ENCODE data around the gene VPS35L. TPM values are rescaled to one million over a fixed set of nuclear protein-coding genes. Genes with fewer than 3 reads are reported as not detected.

VPS35L gene
- polyA plus RNA-seq, 1 donor: 53.2 TPM

DNA sequence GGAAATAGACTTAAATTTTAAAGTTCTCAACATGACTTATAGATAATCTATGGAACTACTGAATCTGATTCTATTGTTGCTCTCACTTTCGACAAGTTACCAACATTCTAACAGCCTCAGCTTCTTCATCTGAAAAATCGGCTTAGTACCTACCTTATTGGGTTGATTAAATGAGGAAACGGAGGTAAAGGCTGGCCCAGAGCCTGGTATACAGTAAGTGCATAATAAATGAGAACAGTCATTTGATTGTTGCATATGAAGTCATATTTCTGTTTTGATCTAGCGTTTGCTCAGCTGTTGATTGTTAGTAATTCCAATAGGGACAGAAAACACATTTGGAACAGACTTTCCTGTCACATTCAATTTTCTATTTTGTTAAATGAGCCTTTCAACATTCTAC, 4.6 kb downstream of the VPS35L start:
- no peaks in the 10 kb centered on the region for H3K27me3 ChIP-seq (ENCODE audit: control insufficient read depth, insufficient read depth, low read length)
- no peak for DNase-seq
- H3K36me3 ChIP-seq (ENCODE audit: control insufficient read depth, insufficient read depth, low read length): peaks cover 7% of the 10 kb centered on the region
- H3K4me3 ChIP-seq (ENCODE audit: low read length): no peak overlapping the region
- H3K4me1 ChIP-seq (ENCODE audit: control insufficient read depth, insufficient read depth, low read length): peaks cover 4% of the 10 kb centered on the region
- H3K9me3 ChIP-seq (ENCODE audit: control insufficient read depth, low read depth, low read length): no peaks in the 10 kb centered on the region
- 100% methylated on average over 1 of the region's 4 CpGs for WGBS (ENCODE audit: insufficient coverage, low lambda C conversion rate)
- H3K27ac ChIP-seq (ENCODE audit: low read length): no peak overlapping the region

DNA sequence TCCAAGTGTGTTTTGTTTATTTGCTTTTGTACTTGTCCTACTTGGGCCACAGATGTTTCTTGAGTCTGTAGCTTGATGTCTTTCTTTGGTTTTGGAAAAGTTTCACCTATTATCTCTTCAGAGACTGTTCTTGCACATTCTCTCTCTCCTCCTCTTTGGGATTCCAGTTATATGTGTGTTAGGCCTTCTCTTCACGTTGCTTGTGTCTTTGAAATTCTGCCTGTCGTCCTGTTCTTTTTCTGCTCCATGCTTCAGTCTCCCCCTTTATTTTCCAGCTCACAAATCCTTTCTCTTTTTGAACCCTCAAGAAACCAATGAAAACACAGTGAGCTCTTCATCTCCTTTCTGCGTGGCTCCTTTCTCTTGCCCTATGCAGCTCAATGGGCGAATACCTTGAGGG, 7.9 kb downstream of the VPS35L start:
- Histone ChIP-seq H3K36me3 (ENCODE audit: control insufficient read depth, insufficient read depth, low read length) (peaks cover 33% of the 10 kb centered on the region), H3K27ac (ENCODE audit: low read length) (no peak overlapping the region), H3K9me3 (ENCODE audit: control insufficient read depth, low read depth, low read length) (no peaks in the 10 kb centered on the region), H3K4me3 (ENCODE audit: low read length) (no peak overlapping the region), H3K27me3 (ENCODE audit: control insufficient read depth, insufficient read depth, low read length) (no peaks in the 10 kb centered on the region), H3K4me1 (ENCODE audit: control insufficient read depth, insufficient read depth, low read length) (no peaks in the 10 kb centered on the region)
- 100% methylated on average over 2 of the region's 4 CpGs for WGBS (ENCODE audit: insufficient coverage, low lambda C conversion rate)
- no peak for DNase-seq

DNA sequence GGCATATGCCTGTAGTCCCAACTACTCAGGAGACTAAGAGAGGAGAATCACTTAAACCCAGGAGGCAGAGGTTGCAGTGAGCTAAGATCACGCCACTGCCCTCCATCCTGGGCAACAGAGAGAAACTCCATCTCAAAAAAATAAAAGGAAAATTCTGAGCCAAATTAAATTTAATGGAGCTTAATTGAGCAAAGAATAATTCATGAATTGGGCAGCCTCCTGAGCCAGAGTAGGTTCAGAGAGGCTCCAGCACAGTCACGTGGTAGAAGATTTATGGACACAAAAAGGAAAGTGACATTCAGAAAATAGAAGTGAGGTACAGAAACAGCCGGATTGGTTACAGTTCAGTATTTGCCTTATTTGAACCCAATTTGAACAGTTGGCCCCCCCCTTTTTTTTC, 10.9 kb downstream of the VPS35L start:
- no peak for DNase-seq
- H3K4me1 ChIP-seq (ENCODE audit: control insufficient read depth, insufficient read depth, low read length): no peaks in the 10 kb centered on the region
- H3K36me3 ChIP-seq (ENCODE audit: control insufficient read depth, insufficient read depth, low read length): peaks cover 51% of the 10 kb centered on the region
- 100% methylated on average over 1 of the region's 3 CpGs for WGBS (ENCODE audit: insufficient coverage, low lambda C conversion rate)
- H3K27ac ChIP-seq (ENCODE audit: low read length): no peak overlapping the region
- no peaks in the 10 kb centered on the region for H3K27me3 ChIP-seq (ENCODE audit: control insufficient read depth, insufficient read depth, low read length)
- H3K4me3 ChIP-seq (ENCODE audit: low read length): no peak overlapping the region
- no peaks in the 10 kb centered on the region for H3K9me3 ChIP-seq (ENCODE audit: control insufficient read depth, low read depth, low read length)

DNA sequence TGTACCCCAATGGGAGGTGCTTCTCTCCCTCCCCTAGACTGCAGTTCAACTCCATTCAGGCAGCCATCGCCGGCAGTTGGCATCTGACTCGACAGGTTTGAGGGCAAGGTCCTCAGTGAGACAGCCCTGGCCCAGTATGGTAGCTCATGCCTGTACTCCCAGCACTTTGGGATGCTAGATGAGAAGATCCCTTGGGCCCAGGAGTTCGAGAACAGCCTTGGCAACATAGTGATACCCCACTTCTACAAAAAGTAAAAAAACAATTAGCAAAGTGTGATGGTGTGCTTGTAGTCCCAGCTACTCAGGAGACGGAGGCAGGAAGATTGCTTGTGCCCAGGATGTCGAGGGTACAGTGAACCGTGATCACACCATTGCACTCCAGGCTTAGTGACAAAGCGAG, 12.1 kb downstream of the VPS35L start:
- Histone ChIP-seq H3K27me3 (ENCODE audit: control insufficient read depth, insufficient read depth, low read length) (no peaks in the 10 kb centered on the region), H3K4me3 (ENCODE audit: low read length) (no peak overlapping the region), H3K9me3 (ENCODE audit: control insufficient read depth, low read depth, low read length) (no peaks in the 10 kb centered on the region), H3K27ac (ENCODE audit: low read length) (no peak overlapping the region), H3K36me3 (ENCODE audit: control insufficient read depth, insufficient read depth, low read length) (peaks cover 58% of the 10 kb centered on the region), H3K4me1 (ENCODE audit: control insufficient read depth, insufficient read depth, low read length) (no peaks in the 10 kb centered on the region)
- WGBS (ENCODE audit: insufficient coverage, low lambda C conversion rate): no CpG with 5 or more reads among the region's 8 CpGs
- no peak for DNase-seq

DNA sequence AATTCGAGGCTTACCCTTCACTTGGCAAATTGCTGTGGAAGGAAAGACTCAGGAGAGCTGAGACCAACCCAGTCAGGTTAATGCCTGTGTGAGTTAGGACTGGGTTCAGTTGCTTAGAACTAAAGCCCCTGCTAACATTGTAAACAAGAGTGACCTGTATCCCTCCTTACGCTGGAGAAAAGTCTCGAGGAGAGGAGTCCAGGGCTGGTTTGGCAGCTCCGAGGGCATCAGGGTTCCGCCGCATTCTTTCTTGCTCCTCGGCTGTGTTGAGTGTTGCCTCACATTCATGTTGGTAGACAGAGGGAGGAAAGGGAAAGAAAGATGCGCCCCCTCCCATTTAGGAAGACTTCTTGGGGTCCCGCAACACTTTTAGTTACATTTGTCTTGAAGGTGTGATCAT, 18.5 kb downstream of the VPS35L start:
- Histone ChIP-seq H3K9me3 (ENCODE audit: control insufficient read depth, low read depth, low read length) (no peaks in the 10 kb centered on the region), H3K4me3 (ENCODE audit: low read length) (no peak overlapping the region), H3K27ac (ENCODE audit: low read length) (no peak overlapping the region), H3K27me3 (ENCODE audit: control insufficient read depth, insufficient read depth, low read length) (no peaks in the 10 kb centered on the region), H3K4me1 (ENCODE audit: control insufficient read depth, insufficient read depth, low read length) (no peaks in the 10 kb centered on the region), H3K36me3 (ENCODE audit: control insufficient read depth, insufficient read depth, low read length) (peaks cover 74% of the 10 kb centered on the region)
- no peak for DNase-seq
- WGBS (ENCODE audit: insufficient coverage, low lambda C conversion rate): 100% methylated on average over 1 of the region's 9 CpGs

DNA sequence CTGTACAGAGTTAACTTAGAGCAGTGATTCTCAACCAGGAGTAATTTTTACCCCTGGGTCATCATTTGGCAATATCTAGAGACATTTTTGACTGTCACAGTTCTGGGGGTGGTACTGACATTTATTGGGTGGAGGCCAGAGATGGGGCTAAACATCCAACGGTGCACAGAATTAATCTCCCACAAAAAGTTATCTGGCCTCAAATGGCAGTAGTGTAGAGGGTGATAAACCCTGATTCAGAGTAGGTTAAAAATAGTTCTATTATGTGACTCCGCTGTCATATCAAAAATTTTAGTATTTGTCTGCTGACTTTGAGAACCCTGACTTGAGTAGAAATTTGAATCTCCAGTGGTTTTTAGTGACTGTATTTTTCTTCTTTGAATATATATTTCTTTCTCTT, 19.1 kb downstream of the VPS35L start:
- H3K9me3 ChIP-seq (ENCODE audit: control insufficient read depth, low read depth, low read length): no peaks in the 10 kb centered on the region
- no peak overlapping the region for H3K4me3 ChIP-seq (ENCODE audit: low read length)
- H3K27ac ChIP-seq (ENCODE audit: low read length): no peak overlapping the region
- WGBS (ENCODE audit: insufficient coverage, low lambda C conversion rate): 80% methylated on average over 2 of the region's 2 CpGs
- H3K4me1 ChIP-seq (ENCODE audit: control insufficient read depth, insufficient read depth, low read length): no peaks in the 10 kb centered on the region
- no peak for DNase-seq
- peaks cover 73% of the 10 kb centered on the region for H3K36me3 ChIP-seq (ENCODE audit: control insufficient read depth, insufficient read depth, low read length)
- no peaks in the 10 kb centered on the region for H3K27me3 ChIP-seq (ENCODE audit: control insufficient read depth, insufficient read depth, low read length)

DNA sequence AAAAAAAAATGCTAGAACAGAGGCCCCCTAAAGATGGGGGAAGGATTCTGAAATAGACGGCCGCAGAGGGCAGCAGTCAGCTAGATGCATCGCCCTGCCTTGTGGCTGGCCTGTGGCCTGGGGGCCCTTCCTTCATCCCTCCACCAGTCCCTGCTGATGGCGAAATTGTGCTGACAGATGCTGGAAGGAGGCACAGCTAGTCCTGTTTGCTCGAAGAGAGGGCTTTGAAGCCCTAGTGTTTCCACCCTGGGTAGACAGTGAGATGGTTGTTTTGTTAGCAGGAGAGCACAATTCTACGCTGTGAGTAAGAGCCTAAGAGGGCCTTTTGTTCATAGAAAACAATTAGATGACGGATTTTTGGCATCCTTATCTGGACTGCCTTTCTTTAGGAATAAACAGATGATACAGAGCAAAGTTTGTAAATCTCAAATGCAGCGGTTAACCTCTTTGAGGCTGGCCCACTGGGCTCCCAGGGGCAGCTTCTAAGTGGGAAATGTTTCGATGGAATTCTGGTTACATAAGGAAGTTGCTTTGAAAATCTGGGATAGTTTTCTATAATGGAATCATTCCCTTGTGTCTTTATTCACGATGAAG, 23.0 kb downstream of the VPS35L start:
- no CpG with 5 or more reads among the region's 10 CpGs for WGBS (ENCODE audit: insufficient coverage, low lambda C conversion rate)
- H3K36me3 ChIP-seq (ENCODE audit: control insufficient read depth, insufficient read depth, low read length): peaks cover 79% of the 10 kb centered on the region
- no peak overlapping the region for H3K27ac ChIP-seq (ENCODE audit: low read length)
- H3K9me3 ChIP-seq (ENCODE audit: control insufficient read depth, low read depth, low read length): peaks cover 3% of the 10 kb centered on the region
- peak in 1 of 2 donors; percentile 6 for DNase-seq
- no peaks in the 10 kb centered on the region for H3K4me1 ChIP-seq (ENCODE audit: control insufficient read depth, insufficient read depth, low read length)
- no peak overlapping the region for H3K4me3 ChIP-seq (ENCODE audit: low read length)
- H3K27me3 ChIP-seq (ENCODE audit: control insufficient read depth, insufficient read depth, low read length): no peaks in the 10 kb centered on the region

DNA sequence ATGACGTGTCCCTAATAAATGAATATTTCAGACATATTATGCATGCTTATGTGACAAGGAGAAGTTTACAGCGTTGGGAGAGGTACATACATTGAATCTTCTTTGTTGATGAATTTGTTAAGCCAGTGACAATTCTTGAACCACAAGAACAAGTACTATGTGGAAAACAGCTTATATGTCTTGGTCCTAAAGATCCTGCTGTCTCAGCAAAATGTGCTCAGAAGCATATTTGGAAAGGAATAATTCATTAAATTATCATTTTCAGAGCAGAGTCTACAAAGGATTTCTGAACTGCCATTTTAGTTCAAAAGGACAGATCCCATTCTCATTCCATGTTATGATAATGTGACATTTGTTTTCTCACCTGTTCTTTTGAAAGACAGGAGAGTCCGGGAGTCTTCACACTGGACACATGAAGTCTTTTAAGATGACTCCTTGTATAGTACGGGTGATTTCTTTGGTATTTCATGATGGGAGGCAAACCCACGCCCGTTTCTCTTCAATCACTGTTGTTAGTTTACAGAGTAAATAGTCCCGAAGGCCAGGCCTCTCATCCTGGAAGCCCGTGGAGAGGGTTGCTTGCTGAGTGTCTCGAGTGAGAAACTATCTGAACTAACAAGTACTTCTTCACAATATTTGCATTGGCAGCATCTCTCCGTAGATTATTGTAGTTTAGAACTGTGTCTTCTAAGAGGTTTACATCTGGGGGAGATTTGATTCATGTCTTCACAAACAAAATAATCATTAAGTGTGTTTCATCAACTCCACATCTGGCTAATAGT, 26.7 kb downstream of the VPS35L start:
- H3K36me3 ChIP-seq (ENCODE audit: control insufficient read depth, insufficient read depth, low read length): peaks cover 77% of the 10 kb centered on the region
- no peak overlapping the region for H3K27ac ChIP-seq (ENCODE audit: low read length)
- H3K27me3 ChIP-seq (ENCODE audit: control insufficient read depth, insufficient read depth, low read length): no peaks in the 10 kb centered on the region
- WGBS (ENCODE audit: insufficient coverage, low lambda C conversion rate): no CpG with 5 or more reads among the region's 10 CpGs
- no peak for DNase-seq
- H3K4me1 ChIP-seq (ENCODE audit: control insufficient read depth, insufficient read depth, low read length): no peaks in the 10 kb centered on the region
- H3K9me3 ChIP-seq (ENCODE audit: control insufficient read depth, low read depth, low read length): peaks cover 3% of the 10 kb centered on the region
- H3K4me3 ChIP-seq (ENCODE audit: low read length): no peak overlapping the region

DNA sequence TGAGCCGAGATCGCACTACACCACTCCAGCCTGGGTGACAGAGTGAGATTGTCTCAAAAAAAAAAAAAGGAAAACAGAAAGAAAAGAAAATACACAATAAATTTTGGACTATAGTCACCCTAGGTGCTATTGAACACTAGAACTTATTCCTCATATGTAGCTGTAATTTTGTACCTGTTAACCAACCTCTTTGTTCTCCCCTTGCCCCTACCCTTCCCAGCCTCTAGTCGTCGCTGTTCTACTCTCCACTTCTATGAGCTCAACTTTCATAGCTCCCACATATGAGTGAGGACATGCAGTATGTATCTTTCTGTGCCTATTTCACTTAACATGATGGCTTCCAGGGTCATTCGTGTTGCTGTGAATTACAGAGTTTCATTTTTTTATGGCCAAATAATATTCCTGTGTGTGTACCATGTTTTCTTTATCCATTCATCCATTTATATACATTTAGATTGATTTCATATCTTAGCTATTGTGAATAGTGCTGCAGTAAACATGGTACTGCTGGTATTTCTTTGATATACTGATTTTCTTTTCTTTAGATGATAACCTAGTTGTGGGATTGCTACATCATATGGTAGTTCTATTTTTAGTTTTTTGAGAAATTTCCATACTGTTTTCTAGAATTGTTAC, 28.3 kb downstream of the VPS35L start:
- WGBS (ENCODE audit: insufficient coverage, low lambda C conversion rate): 78% methylated on average over 3 of the region's 5 CpGs
- H3K27me3 ChIP-seq (ENCODE audit: control insufficient read depth, insufficient read depth, low read length): no peaks in the 10 kb centered on the region
- peaks cover 3% of the 10 kb centered on the region for H3K9me3 ChIP-seq (ENCODE audit: control insufficient read depth, low read depth, low read length)
- peak; percentile 36 to 47 for DNase-seq
- H3K27ac ChIP-seq (ENCODE audit: low read length): no peak overlapping the region
- H3K4me1 ChIP-seq (ENCODE audit: control insufficient read depth, insufficient read depth, low read length): no peaks in the 10 kb centered on the region
- H3K36me3 ChIP-seq (ENCODE audit: control insufficient read depth, insufficient read depth, low read length): peaks cover 64% of the 10 kb centered on the region
- no peak overlapping the region for H3K4me3 ChIP-seq (ENCODE audit: low read length)

DNA sequence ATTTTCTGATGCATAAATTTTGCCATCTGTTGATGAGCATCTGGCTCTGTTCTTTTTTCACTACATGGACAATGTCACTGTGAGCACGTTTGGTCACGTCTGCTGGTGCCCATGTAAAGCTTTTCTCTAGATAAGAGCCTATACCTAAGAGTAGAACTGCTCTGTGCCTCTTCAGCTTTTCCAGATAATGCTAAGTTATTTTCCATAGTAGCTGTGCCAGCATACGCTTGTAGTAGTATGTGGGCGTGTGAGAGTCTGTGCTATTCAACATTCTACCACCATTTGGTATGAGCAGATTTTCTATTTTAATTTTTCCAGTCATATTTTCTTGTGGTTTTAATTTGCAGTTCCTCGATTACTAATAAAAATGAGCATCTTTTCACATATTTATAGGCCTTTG, 33.2 kb downstream of the VPS35L start:
- peaks cover 53% of the 10 kb centered on the region for H3K36me3 ChIP-seq (ENCODE audit: control insufficient read depth, insufficient read depth, low read length)
- H3K27ac ChIP-seq (ENCODE audit: low read length): no peak overlapping the region
- no CpG with 5 or more reads among the region's 5 CpGs for WGBS (ENCODE audit: insufficient coverage, low lambda C conversion rate)
- no peak for DNase-seq
- no peaks in the 10 kb centered on the region for H3K27me3 ChIP-seq (ENCODE audit: control insufficient read depth, insufficient read depth, low read length)
- H3K4me3 ChIP-seq (ENCODE audit: low read length): no peak overlapping the region
- no peaks in the 10 kb centered on the region for H3K9me3 ChIP-seq (ENCODE audit: control insufficient read depth, low read depth, low read length)
- H3K4me1 ChIP-seq (ENCODE audit: control insufficient read depth, insufficient read depth, low read length): no peaks in the 10 kb centered on the region

Data from large intestine (tissue), 3 donors.